H1 (cell line): ENCODE measurements around the gene GCC1. TPM values are rescaled to one million over a fixed set of nuclear protein-coding genes. Genes with fewer than 3 reads are reported as not detected.

Experiments
- BACH1 ChIP-seq: IDR thresholded peaks from 2 replicates; pipeline ENCODE4 v1.6.1; 2012; ENCODE audit warnings: low read length, improper control_type of control experiment
- CBX5 ChIP-seq: fragments of 300-800, 300-1000 bp; sonication (generic); IDR thresholded peaks from 2 replicates; pipeline ENCODE4 v1.7.1; 2016; ENCODE audit warnings: antibody characterized with exemption, low read length, low read depth
- KDM1A ChIP-seq: fragments of 200-600, 300-600 bp; sonication (generic); IDR thresholded peaks from 2 replicates; pipeline ENCODE4 v1.7.1; 2016; ENCODE audit warnings: mild to moderate bottlenecking, low read length, borderline replicate concordance
- MAFK ChIP-seq: IDR thresholded peaks from 2 replicates; pipeline ENCODE4 v1.6.1; 2012; ENCODE audit warnings: low read depth, mild to moderate bottlenecking, improper control_type of control experiment, low read length
- RBBP5 ChIP-seq: IDR thresholded peaks from 2 replicates; pipeline ENCODE4 v1.7.1; 2012; ENCODE audit warnings: low read depth, mild to moderate bottlenecking, inconsistent platforms, low read length, moderate library complexity, borderline replicate concordance
- RFX5 ChIP-seq: IDR thresholded peaks from 2 replicates; pipeline ENCODE4 v1.6.1; 2011; ENCODE audit warnings: low read depth, low read length, improper control_type of control experiment, borderline replicate concordance
- SP4 ChIP-seq: IDR thresholded peaks from 2 replicates; pipeline ENCODE4 v1.6.1; 2012; ENCODE audit warnings: low read length, inconsistent platforms
- SRF ChIP-seq: IDR thresholded peaks from 2 replicates; pipeline ENCODE4 v1.6.1; 2011; ENCODE audit warnings: mild to moderate bottlenecking, low read depth, low read length, moderate library complexity
- YY1 ChIP-seq: IDR thresholded peaks from 2 replicates; pipeline ENCODE4 v1.6.1; 2011; ENCODE audit warnings: low read depth, mild to moderate bottlenecking, low read length
- polyA plus RNA-seq, 7 experiments: library from polyadenylated mRNA; depleted of rRNA in 3 of 7; stranded (reverse) in 5 of 7; unstranded in 2 of 7; fragments of >200 nt in 5 of 7; fragments of 200-250 nt in 2 of 7; gene quantifications; 1 replicate in 5 of 7; 2 replicates in 1 of 7; 4 replicates in 1 of 7; pipeline versions ENCODE4 v1.2.1 to v1.2.3, GENCODE V29; 2011 to 2013; ENCODE audit warnings: missing spikeins in 2 of 7, mixed read lengths in 2 of 7
- total RNA-seq: library from RNA; stranded (reverse); fragmentation: NEBNext Ultra II Directional; extraction: Animal tissue kit (Norgen Biotek cat#: 25700); gene quantifications from 2 replicates; pipeline ENCODE4 v1.2.1, GENCODE V29; 2021
- TF ChIP-seq, protein P1 (sequence below): IDR thresholded peaks from 2 replicates; pipeline ENCODE4 v1.6.1; 2012; ENCODE audit warnings: inconsistent platforms

The GCC1 gene
- total and polyA plus RNA-seq, 2 of the 8 experiments (the other 6 are each of a cell fraction or from before 2014, with no cell fraction given): 3.3 to 15.0 TPM

DNA sequence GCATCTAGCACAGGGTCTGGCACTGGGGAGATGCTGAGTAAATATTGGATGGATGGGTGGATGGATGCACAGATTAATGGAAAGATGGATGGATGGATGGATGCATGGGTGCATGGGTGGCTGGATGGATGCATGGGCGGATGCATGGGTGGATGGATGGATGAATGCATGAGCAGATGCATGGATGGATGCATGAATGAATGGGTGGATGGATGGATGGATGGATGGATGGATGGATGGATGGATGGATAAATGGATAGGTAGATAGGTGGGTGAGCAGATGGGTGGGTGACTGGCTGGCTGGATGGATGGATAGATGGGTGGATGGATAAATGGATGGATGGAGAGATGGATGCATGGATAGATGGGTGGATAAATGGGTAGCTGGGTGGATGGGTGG, 26.9 kb upstream of the GCC1 start (continued):
- TF ChIP-seq RBBP5 (no peak), CBX5 (no peak), SRF (no peak), YY1 (no peak), RFX5 (no peak), KDM1A (no peak), MAFK (no peak), BACH1 (no peak), SP4 (no peak)
- TF ChIP-seq, protein P1, sequence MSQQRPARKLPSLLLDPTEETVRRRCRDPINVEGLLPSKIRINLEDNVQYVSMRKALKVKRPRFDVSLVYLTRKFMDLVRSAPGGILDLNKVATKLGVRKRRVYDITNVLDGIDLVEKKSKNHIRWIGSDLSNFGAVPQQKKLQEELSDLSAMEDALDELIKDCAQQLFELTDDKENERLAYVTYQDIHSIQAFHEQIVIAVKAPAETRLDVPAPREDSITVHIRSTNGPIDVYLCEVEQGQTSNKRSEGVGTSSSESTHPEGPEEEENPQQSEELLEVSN: no peak
